PC-9 (cell line): ENCODE results near the gene TMEM165.

Source experiments
- EZH2 ChIP-seq: fragments of 200-600 bp; sonication (generic); IDR thresholded peaks from 2 replicates; pipeline ENCODE4 v1.8.0; 2017; ENCODE audit warnings: antibody characterized with exemption, low read depth
- TF ChIP-seq, protein P1 (sequence below): fragments of 200-600 bp; sonication (generic); conservative IDR thresholded peaks from 2 replicates; pipeline ENCODE4 v1.6.1; 2017; ENCODE audit warnings: mixed run types, antibody characterized with exemption, mild to moderate bottlenecking, moderate library complexity

- TF ChIP-seq, protein P1, sequence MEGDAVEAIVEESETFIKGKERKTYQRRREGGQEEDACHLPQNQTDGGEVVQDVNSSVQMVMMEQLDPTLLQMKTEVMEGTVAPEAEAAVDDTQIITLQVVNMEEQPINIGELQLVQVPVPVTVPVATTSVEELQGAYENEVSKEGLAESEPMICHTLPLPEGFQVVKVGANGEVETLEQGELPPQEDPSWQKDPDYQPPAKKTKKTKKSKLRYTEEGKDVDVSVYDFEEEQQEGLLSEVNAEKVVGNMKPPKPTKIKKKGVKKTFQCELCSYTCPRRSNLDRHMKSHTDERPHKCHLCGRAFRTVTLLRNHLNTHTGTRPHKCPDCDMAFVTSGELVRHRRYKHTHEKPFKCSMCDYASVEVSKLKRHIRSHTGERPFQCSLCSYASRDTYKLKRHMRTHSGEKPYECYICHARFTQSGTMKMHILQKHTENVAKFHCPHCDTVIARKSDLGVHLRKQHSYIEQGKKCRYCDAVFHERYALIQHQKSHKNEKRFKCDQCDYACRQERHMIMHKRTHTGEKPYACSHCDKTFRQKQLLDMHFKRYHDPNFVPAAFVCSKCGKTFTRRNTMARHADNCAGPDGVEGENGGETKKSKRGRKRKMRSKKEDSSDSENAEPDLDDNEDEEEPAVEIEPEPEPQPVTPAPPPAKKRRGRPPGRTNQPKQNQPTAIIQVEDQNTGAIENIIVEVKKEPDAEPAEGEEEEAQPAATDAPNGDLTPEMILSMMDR, result no peak
- TF ChIP-seq EZH2, result no peak
Measured at GRCh38 chr4:55393461-55394320, 2.1 kb upstream of the TMEM165 start.
